IPS-20b (cell line): ENCODE measurements around the gene ABHD2.

Experiments
- H3K27ac ChIP-seq: one replicate; pipeline ENCODE4 v1.5.1; 2013; ENCODE audit warnings: low read length
- H3K27me3 ChIP-seq: 2 replicates; pipeline ENCODE4 v1.6.1; 2013; ENCODE audit warnings: mild to moderate bottlenecking, low read length, inconsistent platforms; ENCODE audit not compliant: insufficient read depth
- H3K36me3 ChIP-seq: 2 replicates; pipeline ENCODE4 v1.6.1; 2013; ENCODE audit warnings: low read depth, mild to moderate bottlenecking, inconsistent platforms, low read length, moderate library complexity; ENCODE audit not compliant: insufficient read depth
- H3K4me1 ChIP-seq: 2 replicates; pipeline ENCODE4 v1.6.1; 2013; ENCODE audit warnings: mild to moderate bottlenecking, control low read depth, inconsistent platforms, low read length, moderate library complexity; ENCODE audit not compliant: insufficient read depth
- H3K4me3 ChIP-seq: 2 replicates; pipeline ENCODE4 v1.5.1; 2013; ENCODE audit warnings: mild to moderate bottlenecking, low read length, inconsistent platforms
- H3K9ac ChIP-seq: 2 replicates; pipeline ENCODE4 v1.6.1; 2013; ENCODE audit warnings: low read depth, mild to moderate bottlenecking, inconsistent platforms, low read length, moderate library complexity
- H3K9me3 ChIP-seq: 2 replicates; pipeline ENCODE4 v1.6.1; 2013; ENCODE audit warnings: mild to moderate bottlenecking, low read depth, low read length, inconsistent platforms; ENCODE audit not compliant: insufficient read depth

The ABHD2 gene

DNA sequence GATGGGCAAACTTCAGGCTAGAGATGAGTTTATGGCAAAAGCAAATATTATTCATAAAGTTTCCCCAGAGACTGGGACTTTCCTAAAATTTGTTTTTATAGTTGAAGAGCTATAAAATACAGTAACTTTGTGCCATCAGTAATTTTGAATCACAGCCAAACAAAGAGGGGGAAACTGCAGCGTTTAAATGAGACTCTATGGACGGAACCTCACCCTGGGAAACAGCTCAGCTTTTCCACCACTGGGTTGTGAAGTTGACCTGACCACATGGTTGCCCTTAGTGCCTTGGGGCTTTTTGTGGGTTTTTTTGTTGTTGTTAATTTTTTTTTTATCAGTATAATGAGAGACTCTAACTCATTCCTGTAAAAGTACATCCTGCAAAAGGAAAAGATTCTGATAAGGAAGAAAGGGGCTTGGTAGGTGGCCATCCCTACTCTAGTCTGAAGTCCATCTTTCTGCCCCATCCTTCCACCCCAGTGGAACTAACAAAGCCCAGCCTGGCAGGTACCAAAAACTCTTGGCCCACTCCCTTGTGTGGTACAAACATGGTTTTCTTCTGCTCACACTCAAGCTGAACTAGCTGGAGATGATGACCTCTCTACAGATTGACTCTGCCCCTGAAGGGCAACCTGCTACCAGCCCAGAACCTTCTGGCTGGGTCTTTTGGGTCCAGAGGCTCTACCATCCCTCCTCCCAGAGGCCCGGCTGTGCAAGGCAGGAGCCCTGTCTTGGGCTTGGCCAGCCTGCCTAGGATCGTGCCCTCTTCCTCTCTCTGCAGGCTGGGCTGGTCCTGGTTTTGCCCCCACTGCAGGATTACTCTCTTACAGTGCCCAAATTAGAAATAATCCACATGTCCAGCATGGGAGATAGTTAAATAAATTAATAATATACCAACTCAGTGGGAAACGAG lies 92.0 kb downstream of the ABHD2 start:
- Histone ChIP-seq H3K4me1 (no peaks in the 10 kb centered on the region), H3K4me3 (no peak overlapping the region), H3K27ac (no peak overlapping the region), H3K27me3 (no peaks in the 10 kb centered on the region), H3K36me3 (no peaks in the 10 kb centered on the region), H3K9me3 (no peaks in the 10 kb centered on the region), H3K9ac (no peak overlapping the region)

DNA sequence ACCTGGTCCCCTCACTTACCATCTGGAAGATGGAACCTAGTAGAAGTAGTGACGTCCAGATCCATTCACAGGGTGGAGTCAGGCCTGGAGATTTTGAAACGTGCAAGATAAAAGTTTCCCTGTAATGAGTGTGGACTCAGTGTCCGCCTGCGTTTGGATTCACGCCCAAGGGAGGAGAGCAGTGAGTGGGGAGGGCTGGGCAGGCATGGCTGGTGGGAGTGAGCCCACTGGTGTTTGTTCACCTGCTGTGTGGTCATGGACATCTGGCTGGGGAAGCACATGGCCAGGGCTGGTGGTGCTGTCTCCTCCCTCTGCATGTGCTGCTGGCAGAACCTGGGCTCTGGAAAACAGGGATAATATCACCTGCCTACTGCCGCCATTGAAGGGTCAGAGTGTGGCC lies 96.1 kb downstream of the ABHD2 start:
- H3K36me3 ChIP-seq: peaks cover 7% of the 10 kb centered on the region; the same call in 1 of the 2 replicates

DNA sequence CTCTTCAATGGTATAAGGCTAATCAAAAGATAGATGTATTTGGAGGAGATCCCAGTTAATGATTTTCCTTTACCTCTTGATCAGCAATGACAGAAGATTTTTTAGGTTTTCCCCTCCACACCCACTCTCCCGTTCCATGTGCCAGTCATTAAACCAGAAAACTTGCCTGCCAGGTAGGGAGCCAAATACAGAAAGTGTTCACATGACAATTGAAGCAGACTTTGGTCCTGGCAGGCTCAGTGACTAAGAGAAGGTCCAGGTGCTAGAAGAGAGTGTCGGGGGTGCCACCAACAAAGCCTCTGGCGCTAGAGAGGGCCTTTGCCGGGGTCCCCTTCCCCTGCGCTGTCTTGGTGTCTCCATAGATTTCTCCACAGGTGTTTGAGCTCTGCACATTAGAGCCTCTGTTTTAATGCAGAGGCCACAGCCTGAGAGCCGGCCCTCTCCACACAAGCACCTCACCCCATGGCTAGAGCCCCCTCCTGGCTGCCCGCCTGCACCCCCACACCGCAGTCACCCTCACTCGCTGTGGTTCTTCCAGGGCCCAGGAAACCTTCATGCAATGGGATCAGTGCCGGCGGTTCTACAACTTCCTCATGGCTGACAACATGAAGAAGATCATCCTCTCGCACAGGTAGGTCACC lies 96.8 kb downstream of the ABHD2 start:
- H3K4me1 ChIP-seq: no peaks in the 10 kb centered on the region
- peaks cover 7% of the 10 kb centered on the region; the same call in 1 of the 2 replicates for H3K36me3 ChIP-seq
- H3K27ac ChIP-seq: no peak overlapping the region

More for the DNA sequence above, 96.1 kb downstream of the ABHD2 start:
- Histone ChIP-seq H3K27me3 (no peaks in the 10 kb centered on the region), H3K4me1 (no peaks in the 10 kb centered on the region), H3K9ac (no peak overlapping the region), H3K4me3 (no peak overlapping the region), H3K9me3 (no peaks in the 10 kb centered on the region), H3K27ac (no peak overlapping the region)

DNA sequence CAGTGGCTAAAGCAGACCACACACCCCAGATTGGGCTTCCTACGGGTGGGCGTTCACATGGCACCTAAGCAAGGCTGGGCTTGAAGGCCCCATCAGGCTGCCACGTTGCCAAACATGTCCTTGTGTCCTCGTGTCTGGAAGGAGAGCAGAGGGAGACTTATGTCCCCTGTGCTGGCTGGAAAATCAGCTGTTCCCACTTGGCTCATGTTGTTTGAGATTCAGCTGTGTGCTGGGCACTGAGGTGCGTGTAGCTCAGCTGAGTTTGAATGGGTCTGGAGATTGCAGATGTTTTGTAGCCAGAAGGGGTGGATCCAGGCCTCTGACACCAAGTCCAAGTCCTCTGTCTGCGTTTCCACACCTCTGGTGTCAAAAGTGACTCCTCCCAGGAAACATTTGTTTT lies 98.5 kb downstream of the ABHD2 start:
- H3K9me3 ChIP-seq: no peaks in the 10 kb centered on the region
- H3K4me1 ChIP-seq: no peaks in the 10 kb centered on the region
- peaks cover 18% of the 10 kb centered on the region; the same call in 1 of the 2 replicates for H3K36me3 ChIP-seq
- no peak overlapping the region for H3K4me3 ChIP-seq
- no peaks in the 10 kb centered on the region for H3K27me3 ChIP-seq
- H3K27ac ChIP-seq: no peak overlapping the region
- no peak overlapping the region for H3K9ac ChIP-seq

More for the DNA sequence above, 96.8 kb downstream of the ABHD2 start:
- H3K9ac ChIP-seq: no peak overlapping the region
- H3K9me3 ChIP-seq: no peaks in the 10 kb centered on the region
- H3K27me3 ChIP-seq: no peaks in the 10 kb centered on the region
- no peak overlapping the region for H3K4me3 ChIP-seq

DNA sequence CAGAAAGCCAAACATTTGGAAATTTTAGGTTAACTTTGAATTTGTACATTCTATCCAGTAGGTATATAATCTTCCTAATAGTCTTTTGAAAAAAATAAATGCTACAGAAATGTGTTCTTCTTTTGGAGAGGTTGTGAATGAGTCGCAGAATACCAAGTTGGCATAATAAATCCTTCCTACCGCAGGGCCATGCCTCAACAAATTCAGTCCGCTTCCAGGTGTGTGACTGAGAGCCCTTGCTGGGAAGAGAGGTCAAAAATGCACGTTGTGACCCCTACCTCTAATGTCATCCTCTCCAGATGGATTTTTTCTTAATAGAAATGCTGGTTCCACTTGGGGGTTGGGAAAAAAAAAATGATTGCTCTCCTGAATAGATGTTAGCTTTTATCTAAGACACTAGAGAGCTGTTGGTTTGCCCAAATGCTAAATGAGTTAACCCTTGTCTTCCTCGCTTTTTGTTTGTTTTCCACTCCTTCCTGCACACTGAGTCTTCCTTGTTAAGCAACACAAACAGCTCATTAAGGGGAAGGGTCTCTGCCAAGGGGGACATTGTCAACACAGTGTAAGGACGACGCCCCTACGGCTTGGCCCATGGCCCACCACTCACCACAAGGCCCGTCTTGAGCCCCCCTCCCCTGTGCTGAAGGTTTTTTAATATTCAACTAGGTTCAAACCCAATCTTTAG lies 99.2 kb downstream of the ABHD2 start:
- Histone ChIP-seq H3K4me3 (no peak overlapping the region), H3K27me3 (no peaks in the 10 kb centered on the region), H3K9me3 (no peaks in the 10 kb centered on the region), H3K9ac (no peak overlapping the region), H3K36me3 (peaks cover 22% of the 10 kb centered on the region; the same call in 1 of the 2 replicates), H3K4me1 (no peaks in the 10 kb centered on the region), H3K27ac (no peak overlapping the region)

DNA sequence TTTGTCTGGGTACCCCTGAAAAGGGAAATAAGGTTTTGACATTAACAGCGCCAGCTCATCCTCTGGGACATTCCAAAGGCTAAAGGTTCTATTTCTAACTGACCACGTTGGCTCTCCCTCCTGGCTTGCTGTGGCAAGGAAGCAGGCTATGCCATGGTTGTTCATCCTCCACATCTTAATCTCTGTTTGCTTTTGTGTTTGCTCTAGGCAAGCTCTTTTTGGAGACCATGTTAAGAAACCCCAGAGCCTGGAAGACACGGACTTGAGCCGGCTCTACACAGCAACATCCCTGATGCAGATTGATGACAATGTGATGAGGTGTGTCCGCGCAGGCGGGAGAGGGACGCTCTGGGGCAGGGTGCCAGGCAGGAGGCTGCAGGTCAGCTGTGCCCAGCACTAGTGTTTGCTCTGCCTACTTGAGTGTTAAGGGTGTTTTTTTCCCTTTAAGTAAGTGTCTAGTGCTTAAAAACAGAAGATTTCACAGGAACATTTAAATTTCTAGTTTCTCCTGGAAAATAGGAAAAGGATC lies 99.8 kb downstream of the ABHD2 start:
- H3K4me3 ChIP-seq: no peak overlapping the region
- no peaks in the 10 kb centered on the region for H3K4me1 ChIP-seq
- H3K27ac ChIP-seq: no peak overlapping the region
- no peaks in the 10 kb centered on the region for H3K9me3 ChIP-seq
- peaks cover 27% of the 10 kb centered on the region; the same call in 1 of the 2 replicates for H3K36me3 ChIP-seq
- H3K27me3 ChIP-seq: no peaks in the 10 kb centered on the region
- no peak overlapping the region for H3K9ac ChIP-seq

DNA sequence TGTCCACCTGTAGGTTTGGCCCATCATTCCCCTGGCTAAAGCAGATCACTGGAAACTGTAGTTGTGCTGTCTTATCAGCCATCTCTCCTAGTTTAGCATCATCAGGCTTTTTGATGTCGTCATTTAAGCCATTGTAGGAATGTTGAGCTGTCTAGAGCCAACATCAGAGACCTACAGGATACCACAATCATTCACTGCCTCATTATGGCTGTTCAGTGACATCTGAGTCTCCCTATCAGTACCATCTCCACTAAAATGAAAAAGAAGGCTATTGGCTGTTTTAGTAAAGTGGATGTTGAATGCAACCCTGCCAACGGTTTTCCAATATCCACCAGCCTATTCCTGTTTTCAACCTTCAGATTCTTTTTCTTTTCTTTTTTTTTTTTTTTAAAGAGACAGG lies 103.9 kb downstream of the ABHD2 start:
- no peaks in the 10 kb centered on the region for H3K27me3 ChIP-seq
- H3K9me3 ChIP-seq: no peaks in the 10 kb centered on the region
- no peak overlapping the region for H3K27ac ChIP-seq
- H3K4me1 ChIP-seq: peaks cover 6% of the 10 kb centered on the region
- no peak overlapping the region for H3K4me3 ChIP-seq
- peaks cover 31% of the 10 kb centered on the region; the same call in 1 of the 2 replicates for H3K36me3 ChIP-seq
- H3K9ac ChIP-seq: no peak overlapping the region

DNA sequence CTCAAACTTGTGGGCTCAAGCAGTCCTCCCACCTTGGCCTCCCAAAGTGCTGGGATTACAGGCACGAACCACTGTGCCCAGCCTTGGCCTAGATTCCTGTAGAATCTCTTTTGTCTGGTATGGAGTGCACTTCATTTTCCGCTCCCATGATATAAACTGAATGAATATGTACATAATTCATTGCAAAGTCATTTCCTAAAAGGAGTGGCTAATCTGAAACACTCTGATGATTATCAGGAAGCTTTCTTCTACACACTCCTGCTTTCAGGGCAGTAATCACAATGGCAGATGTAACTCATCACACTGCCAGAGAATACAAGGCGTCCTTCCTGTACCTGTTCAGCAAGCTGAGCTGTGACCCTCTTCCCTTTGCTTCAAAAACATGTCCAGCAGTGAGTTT lies 104.5 kb downstream of the ABHD2 start:
- H3K4me3 ChIP-seq: no peak overlapping the region
- no peak overlapping the region for H3K9ac ChIP-seq
- no peaks in the 10 kb centered on the region for H3K27me3 ChIP-seq
- peaks cover 11% of the 10 kb centered on the region for H3K4me1 ChIP-seq
- H3K27ac ChIP-seq: no peak overlapping the region
- H3K36me3 ChIP-seq: peaks cover 31% of the 10 kb centered on the region; the same call in 1 of the 2 replicates
- no peaks in the 10 kb centered on the region for H3K9me3 ChIP-seq

DNA sequence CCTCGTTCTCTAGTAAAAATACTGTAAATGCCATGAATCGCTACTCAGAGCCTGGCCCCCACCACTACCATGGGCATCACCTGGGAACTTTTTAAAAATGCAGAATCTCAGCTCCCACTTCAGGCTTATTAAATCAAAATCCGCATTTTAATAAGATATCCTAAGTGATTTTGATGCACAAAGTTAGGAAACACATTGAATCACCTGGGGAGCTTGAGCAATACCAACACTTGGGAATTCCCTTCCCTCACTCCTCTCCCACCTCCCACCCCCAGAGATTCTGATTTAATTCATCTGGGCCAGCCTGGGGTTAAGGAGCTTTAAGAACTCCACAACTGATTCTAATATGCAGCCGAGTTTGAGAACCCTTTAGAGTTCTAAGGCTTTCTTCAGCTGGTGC lies 106.4 kb downstream of the ABHD2 start:
- no peaks in the 10 kb centered on the region for H3K9me3 ChIP-seq
- peaks cover 29% of the 10 kb centered on the region for H3K4me1 ChIP-seq
- peaks cover 23% of the 10 kb centered on the region; the same call in 1 of the 2 replicates for H3K36me3 ChIP-seq
- no peak overlapping the region for H3K27ac ChIP-seq
- H3K4me3 ChIP-seq: no peak overlapping the region
- H3K27me3 ChIP-seq: no peaks in the 10 kb centered on the region
- no peak overlapping the region for H3K9ac ChIP-seq

DNA sequence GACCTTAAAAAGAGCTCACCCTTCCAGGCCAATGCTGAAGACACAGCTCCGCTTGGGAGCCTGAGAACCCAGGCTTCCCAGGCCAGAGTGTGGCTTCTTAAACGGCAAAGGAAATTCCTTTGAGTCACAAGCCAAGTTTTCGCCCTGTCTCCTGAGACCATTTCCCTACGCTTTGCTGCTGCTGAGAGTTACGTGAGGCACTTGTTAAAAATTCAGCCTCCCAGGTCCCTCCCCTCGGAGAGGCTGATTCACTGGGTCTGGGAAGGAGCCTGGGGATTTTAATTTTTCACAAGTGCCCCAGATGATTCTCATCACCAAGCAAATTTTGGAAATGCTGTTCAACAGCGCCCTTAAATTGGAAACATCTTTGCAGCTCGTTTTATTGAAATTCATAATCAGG lies 107.6 kb downstream of the ABHD2 start:
- no peak overlapping the region for H3K9ac ChIP-seq
- H3K27me3 ChIP-seq: no peaks in the 10 kb centered on the region
- H3K27ac ChIP-seq: no peak overlapping the region
- H3K4me3 ChIP-seq: no peak overlapping the region
- peaks cover 17% of the 10 kb centered on the region; the same call in 1 of the 2 replicates for H3K36me3 ChIP-seq
- no peaks in the 10 kb centered on the region for H3K9me3 ChIP-seq
- peaks cover 30% of the 10 kb centered on the region for H3K4me1 ChIP-seq

DNA sequence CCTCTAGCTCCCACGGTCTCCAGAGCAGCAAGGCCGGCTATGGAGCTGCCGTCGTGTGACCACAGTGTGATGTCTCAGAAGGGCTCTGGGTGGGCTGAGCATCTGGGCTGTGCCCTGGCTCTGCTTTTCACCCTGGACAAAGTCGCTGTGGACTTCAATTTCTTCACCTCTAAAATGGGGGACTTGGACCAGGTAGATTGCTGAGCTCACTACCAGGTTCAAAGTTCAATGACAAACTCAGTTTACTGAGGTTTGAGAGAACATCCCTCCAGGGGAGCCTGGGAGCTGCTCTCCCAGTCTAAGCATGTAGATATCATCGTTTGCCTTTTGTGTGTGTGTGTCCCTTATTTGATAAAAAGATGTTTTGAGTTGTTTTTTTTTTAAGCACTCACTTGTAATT lies 108.0 kb downstream of the ABHD2 start:
- no peak overlapping the region for H3K27ac ChIP-seq
- H3K27me3 ChIP-seq: no peaks in the 10 kb centered on the region
- H3K4me1 ChIP-seq: peaks cover 30% of the 10 kb centered on the region
- H3K9ac ChIP-seq: no peak overlapping the region
- H3K4me3 ChIP-seq: no peak overlapping the region
- peaks cover 13% of the 10 kb centered on the region; the same call in 1 of the 2 replicates for H3K36me3 ChIP-seq
- no peaks in the 10 kb centered on the region for H3K9me3 ChIP-seq
